Endothelial cell of umbilical vein (primary cell): ENCODE measurements around the gene PARN. TPM values are rescaled to one million over a fixed set of nuclear protein-coding genes. Genes with fewer than 3 reads are reported as not detected.

Experiments used
- BruUV-seq: library from RNA; stranded (reverse); fragments of 400-500 nt; replicated peaks from 2 replicates; lab custom pipeline; 2021; lab: Mats Ljungman, UMichigan
- CTCF ChIA-PET: fragments of 300-600, 350-600 bp; sonication (Branson Sonifier 250); formaldehyde crosslinking; loops from one replicate; lab custom pipeline; 2021; ENCODE audit warnings: antibody characterized with exemption, inconsistent platforms; lab: Charles Lee
- POLR2A ChIA-PET: fragments of 300-600, 350-600 bp; sonication (Branson Sonifier 250); formaldehyde crosslinking; loops from one replicate; lab custom pipeline; 2021; ENCODE audit warnings: antibody characterized with exemption, inconsistent platforms; lab: Charles Lee
- DNase-seq: peaks from one replicate; pipeline ENCODE4 v3.0.0-alpha.2; 2011; ENCODE audit warnings: low read depth, low spot score
- FAIRE-seq: peaks from 2 replicates; lab custom pipeline; 2011; peaks lifted over from hg19 to GRCh38; lab: Jason Lieb, UNC
- H2AFZ ChIP-seq: 2 replicates; pipeline ENCODE4 v1.6.0; 2012; ENCODE audit warnings: low read depth, low read length, control low read depth, inconsistent platforms
- H3K27ac ChIP-seq: 2 replicates; pipeline ENCODE4 v1.5.1; 2011; ENCODE audit warnings: low read depth, mild to moderate bottlenecking, control low read depth, low read length, moderate library complexity; ENCODE audit not compliant: insufficient read depth
- H3K27me3 ChIP-seq, 2 experiments: 2 replicates each; pipeline versions ENCODE4 v1.6.0 to v1.6.1; 2011; ENCODE audit warnings: low read length in 2 of 2, mixed read lengths in 1 of 2; ENCODE audit not compliant: control insufficient read depth in 2 of 2, insufficient read depth in 2 of 2
- H3K36me3 ChIP-seq, 2 experiments: 2 replicates in 1 of 2; 3 replicates in 1 of 2; pipeline ENCODE4 v1.5.1; 2011; ENCODE audit warnings: low read length in 2 of 2, mild to moderate bottlenecking in 1 of 2, moderate library complexity in 1 of 2; ENCODE audit not compliant: control insufficient read depth in 2 of 2, insufficient read depth in 2 of 2; ENCODE audit errors: extremely low read depth in 1 of 2
- H3K4me1 ChIP-seq: 3 replicates; pipeline ENCODE4 v1.5.1; 2011; ENCODE audit warnings: mild to moderate bottlenecking, low read length; ENCODE audit not compliant: control insufficient read depth, insufficient read depth; ENCODE audit errors: extremely low read depth
- H3K4me2 ChIP-seq: 2 replicates; pipeline ENCODE4 v1.6.1; 2011; ENCODE audit warnings: low read length, control low read depth, mixed read lengths; ENCODE audit not compliant: insufficient read depth
- H3K4me3 ChIP-seq, 3 experiments: fragments of 200-600 bp in 1 of 3; sonication (generic), shearing (Covaris generic) in 1 of 3; replicated peaks in 1 of 3; 2 replicates each; pipeline ENCODE4 v1.5.1; 2011 to 2016; ENCODE audit warnings: control low read depth in 3 of 3, low read length in 3 of 3, mild to moderate bottlenecking in 2 of 3, inconsistent platforms in 1 of 3, low read depth in 1 of 3, moderate library complexity in 1 of 3; ENCODE audit not compliant: insufficient read depth in 1 of 3
- H3K79me2 ChIP-seq: 2 replicates; pipeline ENCODE4 v1.6.0; 2012; ENCODE audit warnings: low read length, inconsistent platforms; ENCODE audit not compliant: control insufficient read depth, insufficient read depth
- H3K9ac ChIP-seq: replicated peaks from 2 replicates; pipeline ENCODE3; 2011; ENCODE audit warnings: low read length, control low read depth; ENCODE audit not compliant: insufficient read depth; ENCODE audit errors: extremely low read depth
- H3K9me1 ChIP-seq: replicated peaks from 3 replicates; pipeline ENCODE4 v1.6.0; 2011; ENCODE audit warnings: mild to moderate bottlenecking, low read length; ENCODE audit not compliant: control insufficient read depth, insufficient read depth; ENCODE audit errors: extremely low read depth
- H3K9me3 ChIP-seq: replicated peaks from 2 replicates; pipeline ENCODE4 v1.5.1; 2012; ENCODE audit warnings: low read length, inconsistent platforms; ENCODE audit not compliant: control insufficient read depth, insufficient read depth
- H4K20me1 ChIP-seq: replicated peaks from 2 replicates; pipeline ENCODE3; 2011; ENCODE audit warnings: mild to moderate bottlenecking, low read length; ENCODE audit not compliant: control insufficient read depth, insufficient read depth; ENCODE audit errors: extremely low read depth
- CTCF ChIP-seq, 2 donors: IDR thresholded peaks; 1 replicate in 1 of 2; 2 replicates in 1 of 2; pipeline ENCODE4 v1.5.1; 2011; ENCODE audit warnings: low read length in 2 of 2, mild to moderate bottlenecking in 2 of 2, moderate library complexity in 2 of 2, control low read depth in 1 of 2, inconsistent platforms in 1 of 2, low read depth in 1 of 2; ENCODE audit not compliant: insufficient read depth in 1 of 2; ENCODE audit errors: extremely low read depth in 1 of 2
- EZH2 ChIP-seq: IDR thresholded peaks from 2 replicates; pipeline ENCODE4 v1.6.1; 2012; ENCODE audit warnings: borderline replicate concordance, low read depth, mild to moderate bottlenecking, moderate library complexity, low read length, inconsistent platforms; ENCODE audit not compliant: severe bottlenecking
- FOS ChIP-seq: IDR thresholded peaks from 2 replicates; pipeline ENCODE4 v1.6.1; 2011; ENCODE audit warnings: mild to moderate bottlenecking, low read length, moderate library complexity, borderline replicate concordance; ENCODE audit not compliant: insufficient read depth
- GATA2 ChIP-seq: IDR thresholded peaks from 2 replicates; pipeline ENCODE4 v1.7.0; 2011; ENCODE audit warnings: low read depth, mild to moderate bottlenecking, moderate library complexity, mixed read lengths, low read length; ENCODE audit not compliant: insufficient read length, insufficient read depth
- JUN ChIP-seq: IDR thresholded peaks from 2 replicates; pipeline ENCODE4 v1.6.1; 2011; ENCODE audit warnings: borderline replicate concordance, low read depth; ENCODE audit not compliant: insufficient read length, insufficient read depth
- MAX ChIP-seq: IDR thresholded peaks from 2 replicates; pipeline ENCODE4 v1.6.1; 2011; ENCODE audit not compliant: insufficient read depth, insufficient read length
- MYC ChIP-seq: IDR thresholded peaks from one replicate; pipeline ENCODE4 v1.6.1; 2011; ENCODE audit warnings: mild to moderate bottlenecking, low read depth, low read length
- POLR2A ChIP-seq: IDR thresholded peaks from 2 replicates; pipeline ENCODE4 v1.6.1; 2012; ENCODE audit warnings: low read depth, mild to moderate bottlenecking, control low read depth, low read length
- POLR2AphosphoS5 ChIP-seq: IDR thresholded peaks from 2 replicates; pipeline ENCODE4 v1.6.1; 2012; ENCODE audit warnings: low read depth, mild to moderate bottlenecking, control low read depth, low read length, moderate library complexity; ENCODE audit not compliant: insufficient read depth
- dilution Hi-C: fragments of 300-500 bp; cut with MboI; formaldehyde crosslinking; loops from one replicate; pipeline ENCODE4 v1.15.0; 2019; ENCODE audit warnings: low sequenced_read_pairs; ENCODE audit not compliant: extremely low pct_ligation_motif_present
- intact Hi-C: fragments of 100-400 bp; cut with micrococcal nuclease; formaldehyde crosslinking; loops from one replicate; pipeline ENCODE4 v1.10.0; 2022
- polyA plus RNA-seq, 4 experiments: library from polyadenylated mRNA; depleted of rRNA in 3 of 4; stranded (reverse) in 3 of 4; unstranded in 1 of 4; fragments of >200 nt; gene quantifications; 2 replicates each; pipeline versions ENCODE4 v1.2.1 to v1.2.3, GENCODE V29; 2011 to 2012; ENCODE audit warnings: missing spikeins in 1 of 4
- total RNA-seq: library from RNA; stranded (reverse); gene quantifications from 2 replicates; pipeline ENCODE4 v1.2.3, GENCODE V29; 2021

PARN gene
- total and polyA plus RNA-seq, 2 donors (not counting 3 experiments of a cell fraction or from before 2014, with no cell fraction given) = 16.9 to 24.6 TPM

- no peak for TF ChIP-seq MYC
- no peak for TF ChIP-seq POLR2AphosphoS5
- TF ChIP-seq JUN = no peak
- TF ChIP-seq FOS = no peak
- no peak for TF ChIP-seq GATA2
- no peaks in the 10 kb centered on the region for H3K9me3 ChIP-seq
- dilution Hi-C loops = no loop called here
- H4K20me1 ChIP-seq = no peaks in the 10 kb centered on the region
- intact Hi-C loops = no loop called here
- H3K9ac ChIP-seq = no peak overlapping the region
- DNase-seq = no peak
- H3K4me3 ChIP-seq = no peak overlapping the region
- no peaks in the 10 kb centered on the region for H3K36me3 ChIP-seq
- H3K9me1 ChIP-seq = no peaks in the 10 kb centered on the region
- BruUV-seq = no TSS peak
- H3K27me3 ChIP-seq = no peaks in the 10 kb centered on the region
- POLR2A ChIA-PET = no interaction called here
- peaks cover 26% of the 10 kb centered on the region for H3K4me1 ChIP-seq
- no peaks in the 10 kb centered on the region for H3K79me2 ChIP-seq
- CTCF ChIA-PET = interaction anchor here (1.2 kb wide), 1 partner anchor 574 kb away, joined by 5 read pairs; no protein-coding TSS in a partner anchor
- FAIRE-seq = no peak
- no peak overlapping the region for H3K4me2 ChIP-seq
- H3K27ac ChIP-seq = no peak overlapping the region
- H2AFZ ChIP-seq = no peak overlapping the region
Measured at GRCh38 chr16:14497245-14498082, 132.6 kb downstream of the PARN start.

- FAIRE-seq (no peak), DNase-seq (no peak)
- H3K9ac ChIP-seq = no peak overlapping the region
- intact Hi-C loops (no loop called here), dilution Hi-C loops (no loop called here)
- H3K27ac ChIP-seq = no peak overlapping the region
- CTCF ChIA-PET = no interaction called here
- H2AFZ ChIP-seq = no peak overlapping the region
- POLR2A ChIA-PET = no interaction called here
- H3K4me3 ChIP-seq = no peak overlapping the region
- no peaks in the 10 kb centered on the region for H3K36me3 ChIP-seq
- H3K9me3 ChIP-seq = no peaks in the 10 kb centered on the region
- peaks cover 32% of the 10 kb centered on the region for H3K4me1 ChIP-seq
- no peaks in the 10 kb centered on the region for H4K20me1 ChIP-seq
- no peak for TF ChIP-seq POLR2AphosphoS5
- TF ChIP-seq JUN = no peak
- no peak for TF ChIP-seq POLR2A
- TF ChIP-seq EZH2 = no peak
- no peak for TF ChIP-seq CTCF (IDR thresholded peaks at IDR 0.05; ENCODE audit: extremely low read depth in 1 of 2, insufficient read depth in 1 of 2, low read depth in 1 of 2, low read length in 2 of 2)
- TF ChIP-seq MYC = no peak
- no peak for TF ChIP-seq MAX
- TF ChIP-seq GATA2 = no peak
- TF ChIP-seq FOS = no peak
- H3K9me1 ChIP-seq = no peaks in the 10 kb centered on the region
- no peaks in the 10 kb centered on the region for H3K27me3 ChIP-seq
- H3K4me2 ChIP-seq = no peak overlapping the region
- BruUV-seq = no TSS peak
- H3K79me2 ChIP-seq = no peaks in the 10 kb centered on the region
Measured at GRCh38 chr16:14496786-14497185, 133.3 kb downstream of the PARN start.
